Measurements from ENCODE around the gene YTHDC1.

DNA sequence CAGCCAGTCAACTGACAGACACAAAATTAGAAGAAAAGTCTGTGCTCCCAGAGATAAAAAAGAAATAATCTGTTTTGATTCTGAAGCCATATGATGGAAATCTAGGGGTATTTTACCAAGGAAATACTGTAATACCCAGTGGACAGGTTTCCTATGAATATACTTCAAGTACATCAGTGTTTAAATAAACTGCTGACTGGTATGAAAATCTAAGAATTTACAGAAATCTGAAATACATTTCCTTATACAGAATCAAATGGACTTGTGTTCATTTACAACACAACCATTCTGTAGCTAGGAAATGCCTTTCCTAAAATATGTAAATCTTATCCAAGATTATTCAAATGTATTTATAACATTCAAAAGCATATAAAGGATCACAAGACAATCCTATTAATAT, 13.4 kb downstream of the YTHDC1 start:
- TF ChIP-seq, protein P1, sequence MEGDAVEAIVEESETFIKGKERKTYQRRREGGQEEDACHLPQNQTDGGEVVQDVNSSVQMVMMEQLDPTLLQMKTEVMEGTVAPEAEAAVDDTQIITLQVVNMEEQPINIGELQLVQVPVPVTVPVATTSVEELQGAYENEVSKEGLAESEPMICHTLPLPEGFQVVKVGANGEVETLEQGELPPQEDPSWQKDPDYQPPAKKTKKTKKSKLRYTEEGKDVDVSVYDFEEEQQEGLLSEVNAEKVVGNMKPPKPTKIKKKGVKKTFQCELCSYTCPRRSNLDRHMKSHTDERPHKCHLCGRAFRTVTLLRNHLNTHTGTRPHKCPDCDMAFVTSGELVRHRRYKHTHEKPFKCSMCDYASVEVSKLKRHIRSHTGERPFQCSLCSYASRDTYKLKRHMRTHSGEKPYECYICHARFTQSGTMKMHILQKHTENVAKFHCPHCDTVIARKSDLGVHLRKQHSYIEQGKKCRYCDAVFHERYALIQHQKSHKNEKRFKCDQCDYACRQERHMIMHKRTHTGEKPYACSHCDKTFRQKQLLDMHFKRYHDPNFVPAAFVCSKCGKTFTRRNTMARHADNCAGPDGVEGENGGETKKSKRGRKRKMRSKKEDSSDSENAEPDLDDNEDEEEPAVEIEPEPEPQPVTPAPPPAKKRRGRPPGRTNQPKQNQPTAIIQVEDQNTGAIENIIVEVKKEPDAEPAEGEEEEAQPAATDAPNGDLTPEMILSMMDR (conservative IDR thresholded peaks at IDR 0.05; ENCODE audit: low read depth, low read length): no peak
- no peak for TF ChIP-seq CEBPB (IDR thresholded peaks at IDR 0.05; ENCODE audit: low read depth, low read length)
- TF ChIP-seq RFX5 (IDR thresholded peaks at IDR 0.05; ENCODE audit: low read depth, low read length): no peak
- TF ChIP-seq POLR2A (IDR thresholded peaks at IDR 0.05; ENCODE audit: low read depth, low read length): no peak
- no peak for TF ChIP-seq MAZ (IDR thresholded peaks at IDR 0.05; ENCODE audit: borderline replicate concordance, low read depth, low read length)

All from IMR-90 (cell line).